ENCODE data around the gene PPP1R16B.

PPP1R16B gene

DNA sequence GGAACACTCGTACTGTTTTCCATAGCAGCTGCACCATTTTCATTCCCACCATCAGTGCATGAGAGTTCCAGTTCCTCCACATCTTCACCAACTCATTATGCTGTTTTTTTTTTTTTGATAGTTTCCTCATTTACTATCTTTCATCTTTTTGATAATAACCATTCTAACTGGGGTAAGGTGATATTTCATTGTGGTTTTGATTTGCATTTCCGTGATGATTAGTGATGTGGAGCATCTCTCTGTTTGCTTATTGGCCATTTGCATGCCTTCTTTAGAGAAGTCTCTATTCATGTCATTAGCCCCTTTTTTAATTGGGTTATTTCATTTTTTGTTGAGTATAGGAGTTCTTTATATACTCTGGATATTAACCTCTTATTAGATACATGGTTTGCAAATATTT lies 31.3 kb upstream of the PPP1R16B start:
- DNase-seq (ENCODE audit: low spot score) = no peak
- in situ Hi-C loops (cut with MboI; ENCODE audit: low pct_unique_long_range_greater_than_20kb, low sequenced_read_pairs, unreplicated experiment) = no loop called here
- TF ChIP-seq, protein P1, sequence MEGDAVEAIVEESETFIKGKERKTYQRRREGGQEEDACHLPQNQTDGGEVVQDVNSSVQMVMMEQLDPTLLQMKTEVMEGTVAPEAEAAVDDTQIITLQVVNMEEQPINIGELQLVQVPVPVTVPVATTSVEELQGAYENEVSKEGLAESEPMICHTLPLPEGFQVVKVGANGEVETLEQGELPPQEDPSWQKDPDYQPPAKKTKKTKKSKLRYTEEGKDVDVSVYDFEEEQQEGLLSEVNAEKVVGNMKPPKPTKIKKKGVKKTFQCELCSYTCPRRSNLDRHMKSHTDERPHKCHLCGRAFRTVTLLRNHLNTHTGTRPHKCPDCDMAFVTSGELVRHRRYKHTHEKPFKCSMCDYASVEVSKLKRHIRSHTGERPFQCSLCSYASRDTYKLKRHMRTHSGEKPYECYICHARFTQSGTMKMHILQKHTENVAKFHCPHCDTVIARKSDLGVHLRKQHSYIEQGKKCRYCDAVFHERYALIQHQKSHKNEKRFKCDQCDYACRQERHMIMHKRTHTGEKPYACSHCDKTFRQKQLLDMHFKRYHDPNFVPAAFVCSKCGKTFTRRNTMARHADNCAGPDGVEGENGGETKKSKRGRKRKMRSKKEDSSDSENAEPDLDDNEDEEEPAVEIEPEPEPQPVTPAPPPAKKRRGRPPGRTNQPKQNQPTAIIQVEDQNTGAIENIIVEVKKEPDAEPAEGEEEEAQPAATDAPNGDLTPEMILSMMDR (IDR thresholded peaks at IDR 0.05; ENCODE audit: extremely low read depth, insufficient read depth, missing control alignments) = no peak

DNA sequence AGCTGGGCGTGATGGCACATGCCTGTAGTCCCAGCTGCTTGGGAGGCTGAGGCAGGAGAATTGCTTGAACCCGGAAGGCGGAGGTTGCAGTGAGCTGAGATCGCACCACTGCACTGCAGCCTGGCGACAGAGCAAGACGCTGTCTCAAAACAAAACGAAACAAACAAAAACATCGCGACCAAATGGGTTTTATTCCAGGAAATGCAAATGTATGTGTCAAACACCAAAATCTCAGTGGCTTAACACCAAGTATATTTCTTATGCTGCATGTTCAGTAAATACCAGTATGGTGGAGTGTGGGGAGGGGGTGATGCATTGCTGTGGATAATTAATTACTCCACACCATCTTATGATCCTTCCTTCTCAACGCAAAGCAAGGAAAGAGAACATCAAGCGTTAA lies 29.1 kb upstream of the PPP1R16B start:
- DNase-seq (ENCODE audit: low spot score) = no peak
- in situ Hi-C loops (cut with MboI; ENCODE audit: low pct_unique_long_range_greater_than_20kb, low sequenced_read_pairs, unreplicated experiment) = no loop called here
- TF ChIP-seq, protein P1 (IDR thresholded peaks at IDR 0.05; ENCODE audit: extremely low read depth, insufficient read depth, missing control alignments) = no peak

DNA sequence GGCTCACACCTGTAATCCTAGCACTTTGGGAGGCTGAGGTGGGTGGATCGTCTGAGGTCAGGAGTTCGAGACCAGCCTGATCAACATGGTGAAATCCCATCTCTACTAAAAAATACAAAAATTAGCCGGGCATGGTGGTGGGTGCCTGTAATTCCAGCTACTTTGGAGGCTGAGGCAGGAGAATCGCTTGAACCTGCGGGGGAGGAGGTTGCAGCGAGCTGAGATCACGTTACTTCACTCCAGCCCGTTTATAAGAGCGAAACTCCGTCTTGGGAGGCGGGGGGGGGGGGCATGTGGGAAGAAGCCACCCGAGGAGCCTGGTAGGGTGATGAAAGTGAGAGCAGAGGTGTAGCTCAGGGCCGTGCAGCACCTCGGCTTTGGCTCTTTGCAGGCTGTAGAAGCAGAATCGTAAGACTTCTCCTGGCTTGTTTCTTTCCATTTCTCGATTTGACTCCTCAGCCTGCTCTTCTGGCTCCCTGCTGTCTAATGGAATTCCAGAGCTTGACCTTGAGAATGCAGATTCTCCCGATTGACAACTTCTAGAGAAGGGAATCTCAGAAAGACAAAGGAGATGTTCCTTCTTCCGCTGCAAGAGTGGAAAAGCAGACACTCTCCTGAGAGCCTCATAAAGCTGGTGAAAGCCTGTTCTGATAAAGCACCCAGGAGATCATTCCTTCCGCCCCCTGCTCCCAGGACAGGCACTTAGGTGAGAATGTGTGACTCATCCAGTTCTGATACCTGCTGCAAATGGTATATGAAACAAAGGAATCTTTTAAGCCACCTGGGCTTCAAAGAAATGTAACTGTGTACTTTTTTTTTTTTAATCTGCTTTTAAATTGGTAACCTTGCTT lies 26.0 kb upstream of the PPP1R16B start:
- TF ChIP-seq, protein P1 (IDR thresholded peaks at IDR 0.05; ENCODE audit: extremely low read depth, insufficient read depth, missing control alignments) = no peak
- DNase-seq (ENCODE audit: low spot score) = no peak
- in situ Hi-C loops (cut with MboI; ENCODE audit: low pct_unique_long_range_greater_than_20kb, low sequenced_read_pairs, unreplicated experiment) = no loop called here

DNA sequence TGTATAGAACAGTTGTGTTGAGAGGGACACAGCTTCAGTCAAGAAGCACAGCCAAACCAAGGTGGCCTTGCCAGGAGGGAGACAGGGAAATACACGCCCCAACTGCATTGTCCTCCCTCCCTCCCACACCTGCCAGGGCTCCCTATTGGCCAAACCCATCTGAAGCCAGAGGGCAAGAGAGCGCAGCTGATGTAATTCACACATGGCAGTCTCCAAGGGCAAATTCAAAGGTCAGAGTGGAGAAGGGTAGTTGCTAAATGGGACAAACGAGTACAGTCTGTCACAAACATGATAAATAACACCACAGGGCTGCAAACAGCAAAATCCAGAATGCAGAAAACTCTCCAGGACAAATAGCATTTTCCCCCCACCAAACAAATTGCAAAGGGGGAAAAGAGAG lies 23.2 kb upstream of the PPP1R16B start:
- DNase-seq (ENCODE audit: low spot score) = no peak
- in situ Hi-C loops (cut with MboI; ENCODE audit: low pct_unique_long_range_greater_than_20kb, low sequenced_read_pairs, unreplicated experiment) = no loop called here
- TF ChIP-seq, protein P1 (IDR thresholded peaks at IDR 0.05; ENCODE audit: extremely low read depth, insufficient read depth, missing control alignments) = no peak

DNA sequence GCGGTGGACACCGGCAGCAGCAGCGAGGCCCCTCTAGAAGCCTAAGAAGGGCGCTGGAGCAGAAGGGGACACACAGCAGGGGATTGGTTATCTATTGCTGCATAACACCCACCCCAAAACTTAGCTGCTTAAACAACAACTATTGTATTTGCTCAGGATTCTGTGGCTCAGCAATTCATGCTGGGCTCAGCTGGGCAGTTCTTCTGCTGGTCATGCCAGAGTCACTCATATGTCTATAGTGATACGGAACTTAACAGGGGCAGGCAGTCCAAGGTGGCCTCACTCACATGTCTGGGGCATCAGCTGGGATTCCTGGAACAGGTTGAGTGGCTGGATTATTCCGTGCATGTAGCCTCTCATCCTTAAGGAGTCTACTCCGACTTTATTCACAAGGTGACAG lies 17.6 kb upstream of the PPP1R16B start:
- in situ Hi-C loops (cut with MboI; ENCODE audit: low pct_unique_long_range_greater_than_20kb, low sequenced_read_pairs, unreplicated experiment) = no loop called here
- TF ChIP-seq, protein P1 (IDR thresholded peaks at IDR 0.05; ENCODE audit: extremely low read depth, insufficient read depth, missing control alignments) = no peak
- DNase-seq (ENCODE audit: low spot score) = no peak

DNA sequence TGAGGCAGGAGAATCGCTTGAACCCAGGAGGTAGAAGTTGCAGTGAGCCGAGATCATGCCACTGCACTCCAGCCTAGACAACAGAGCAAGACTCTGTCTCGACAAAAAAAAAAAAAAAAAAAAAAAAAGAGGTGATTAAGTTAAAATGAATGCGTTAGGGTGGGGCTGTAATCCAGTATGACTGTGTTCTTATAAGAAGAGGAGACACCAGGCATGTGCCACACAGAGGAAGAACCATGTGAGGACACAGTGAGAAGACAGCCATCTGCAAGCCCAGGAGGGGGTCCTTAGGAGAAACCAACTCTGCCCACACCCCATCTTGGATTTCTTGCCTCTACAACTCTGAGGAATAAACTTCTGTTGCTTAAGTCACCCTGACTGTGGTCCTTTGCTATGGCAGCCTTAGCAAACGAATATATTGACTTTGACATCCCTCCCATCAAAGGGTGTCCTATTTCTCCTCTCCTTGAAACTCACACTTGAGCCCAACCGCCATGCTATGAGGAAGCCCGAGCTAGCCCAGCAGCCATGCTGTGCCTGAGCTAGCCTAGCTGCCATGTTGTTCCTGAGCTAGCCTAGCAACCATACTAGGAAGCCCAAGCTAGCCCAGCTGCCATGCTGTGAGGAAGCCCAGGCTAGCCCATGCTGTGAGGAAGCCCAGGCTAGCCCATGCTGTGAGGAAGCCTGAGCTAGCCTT lies 15.8 kb upstream of the PPP1R16B start:
- TF ChIP-seq, protein P1 (IDR thresholded peaks at IDR 0.05; ENCODE audit: extremely low read depth, insufficient read depth, missing control alignments) = no peak
- no peak for DNase-seq (ENCODE audit: low spot score)

More for the DNA sequence above, 15.8 kb upstream of the PPP1R16B start:
- in situ Hi-C loops (cut with MboI; ENCODE audit: low pct_unique_long_range_greater_than_20kb, low sequenced_read_pairs, unreplicated experiment) = no loop called here
